ENCODE results near the gene B3GNT3.
"Not testable (repeated sequence)": the region's sequence is repeated elsewhere in the genome, so short reads cannot be mapped to it uniquely, and the experiment has no call there.

B3GNT3 gene

DNA sequence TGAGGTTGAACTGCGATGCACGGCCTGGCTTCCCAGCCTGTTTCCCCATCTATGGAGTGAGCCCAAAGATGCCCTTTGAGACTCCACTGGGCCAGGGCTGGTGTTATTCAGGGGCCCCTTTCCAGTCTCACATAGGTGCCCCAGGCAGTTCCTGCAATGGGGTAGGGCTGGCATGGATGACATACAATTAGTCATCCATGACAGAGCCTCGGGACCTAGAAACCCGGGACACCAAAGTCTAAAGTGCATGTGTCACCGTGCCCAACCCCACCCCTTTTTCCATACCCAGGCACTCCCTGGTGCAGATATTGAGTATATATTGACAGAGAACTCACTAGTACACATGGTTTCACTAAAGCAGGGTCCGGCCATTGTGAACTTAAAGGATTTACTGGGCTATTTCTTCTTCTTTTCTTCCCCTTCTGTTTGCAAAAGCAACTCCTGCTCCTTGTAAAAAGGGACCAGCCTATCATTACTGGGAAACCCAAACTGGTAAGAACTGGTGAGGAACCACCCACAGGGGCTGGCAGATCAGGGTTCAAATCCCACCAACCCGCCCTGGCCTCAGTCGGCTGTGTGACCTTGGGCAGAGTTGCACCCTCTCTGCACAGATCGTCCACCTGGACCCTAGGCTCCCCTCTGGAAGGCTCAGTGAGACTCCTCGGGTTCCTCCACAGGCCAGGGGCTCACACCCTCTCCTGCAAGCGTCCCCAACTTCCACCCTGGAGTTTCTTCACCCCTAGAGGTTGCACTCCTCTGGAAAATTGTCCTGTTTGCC lies 2.7 kb downstream of the B3GNT3 start:
- DNase-seq: no peak

DNA sequence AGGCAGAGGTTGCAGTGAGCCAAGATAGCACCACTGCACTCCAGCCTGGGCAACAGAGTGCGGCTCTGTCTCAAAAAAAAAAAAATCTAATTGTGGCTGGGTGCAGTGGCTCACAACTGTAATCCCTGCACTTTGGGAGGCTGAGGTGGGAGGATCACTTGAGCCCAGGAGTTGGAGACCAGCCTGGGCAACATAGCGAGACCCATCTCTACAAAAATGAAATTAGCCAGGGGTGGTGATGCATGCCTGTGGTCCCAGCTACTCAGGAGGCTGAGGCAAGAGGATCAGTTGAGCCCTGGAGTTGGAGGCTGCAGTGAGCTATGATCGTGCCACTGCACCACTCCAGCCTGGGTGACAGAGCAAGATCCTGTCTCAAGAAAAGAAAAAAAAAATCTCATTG lies 3.7 kb downstream of the B3GNT3 start:
- DNase-seq: not testable (repeated sequence)

- no peak for DNase-seq
These were observed 7.4 kb downstream of the B3GNT3 start for GRCh38 chr19:17802137-17802858.

DNA sequence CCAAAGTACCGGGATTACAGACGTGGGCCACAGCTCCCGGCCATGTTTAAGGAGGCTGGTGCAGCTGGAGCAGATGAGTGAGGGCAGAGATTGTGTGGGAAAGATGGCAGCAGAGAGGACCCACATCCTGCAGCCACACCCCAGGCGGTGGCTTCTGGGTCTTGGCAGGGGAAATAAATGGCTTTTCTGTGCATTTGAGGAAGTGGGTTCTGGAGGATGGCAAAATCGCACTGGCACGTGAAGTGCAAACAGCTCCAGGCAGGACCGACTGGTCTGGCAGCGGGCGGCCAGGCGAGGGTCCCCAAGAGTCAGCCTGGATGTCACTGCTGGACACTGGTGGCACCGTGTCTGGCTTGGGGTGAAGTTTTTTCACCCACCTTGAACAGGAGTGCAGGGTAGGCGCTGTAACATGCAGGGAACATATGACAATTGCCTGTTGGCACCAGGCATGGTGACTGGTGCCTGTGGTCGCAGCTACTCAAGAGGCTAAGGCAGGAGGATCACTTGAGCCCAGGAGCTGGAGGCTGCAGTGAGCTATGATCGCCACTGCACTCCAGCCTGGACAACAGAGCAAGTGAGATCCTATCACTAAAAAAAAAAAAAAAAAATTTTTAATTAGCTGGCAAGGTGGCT lies 8.4 kb downstream of the B3GNT3 start:
- no peak for DNase-seq

GRCh38 chr19:17805427-17805826 lies 10.5 kb downstream of the B3GNT3 start:
- no peak for DNase-seq

DNA sequence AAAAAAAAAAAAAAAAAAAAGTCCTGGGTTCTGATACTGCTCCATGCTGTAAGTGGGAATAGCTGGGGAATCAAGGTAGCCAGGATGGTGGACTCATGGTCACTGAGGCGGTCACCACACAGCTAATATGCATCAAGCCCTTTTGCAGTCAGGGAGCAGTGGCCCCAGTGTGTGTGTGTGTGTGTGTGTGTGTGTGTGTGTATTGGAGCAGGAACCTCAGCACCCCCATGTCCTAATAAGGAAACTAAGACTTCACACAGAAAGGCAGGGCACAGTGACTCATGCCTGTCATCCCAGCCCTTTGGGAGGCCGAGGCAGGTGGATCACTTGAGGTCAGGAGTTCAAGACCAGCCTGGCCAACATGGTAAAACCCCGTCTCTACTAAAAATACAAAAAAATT lies 12.0 kb downstream of the B3GNT3 start:
- no peak for DNase-seq

DNA sequence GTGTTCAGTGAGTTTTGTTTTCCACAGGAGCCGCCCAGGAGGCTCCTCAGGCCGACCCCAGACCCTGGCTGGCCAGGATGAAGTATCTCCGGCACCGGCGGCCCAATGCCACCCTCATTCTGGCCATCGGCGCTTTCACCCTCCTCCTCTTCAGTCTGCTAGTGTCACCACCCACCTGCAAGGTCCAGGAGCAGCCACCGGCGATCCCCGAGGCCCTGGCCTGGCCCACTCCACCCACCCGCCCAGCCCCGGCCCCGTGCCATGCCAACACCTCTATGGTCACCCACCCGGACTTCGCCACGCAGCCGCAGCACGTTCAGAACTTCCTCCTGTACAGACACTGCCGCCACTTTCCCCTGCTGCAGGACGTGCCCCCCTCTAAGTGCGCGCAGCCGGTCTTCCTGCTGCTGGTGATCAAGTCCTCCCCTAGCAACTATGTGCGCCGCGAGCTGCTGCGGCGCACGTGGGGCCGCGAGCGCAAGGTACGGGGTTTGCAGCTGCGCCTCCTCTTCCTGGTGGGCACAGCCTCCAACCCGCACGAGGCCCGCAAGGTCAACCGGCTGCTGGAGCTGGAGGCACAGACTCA lies 12.9 kb downstream of the B3GNT3 start:
- no peak for DNase-seq

GRCh38 chr19:17811103-17811502 lies 16.2 kb downstream of the B3GNT3 start:
- DNase-seq: no peak

DNA sequence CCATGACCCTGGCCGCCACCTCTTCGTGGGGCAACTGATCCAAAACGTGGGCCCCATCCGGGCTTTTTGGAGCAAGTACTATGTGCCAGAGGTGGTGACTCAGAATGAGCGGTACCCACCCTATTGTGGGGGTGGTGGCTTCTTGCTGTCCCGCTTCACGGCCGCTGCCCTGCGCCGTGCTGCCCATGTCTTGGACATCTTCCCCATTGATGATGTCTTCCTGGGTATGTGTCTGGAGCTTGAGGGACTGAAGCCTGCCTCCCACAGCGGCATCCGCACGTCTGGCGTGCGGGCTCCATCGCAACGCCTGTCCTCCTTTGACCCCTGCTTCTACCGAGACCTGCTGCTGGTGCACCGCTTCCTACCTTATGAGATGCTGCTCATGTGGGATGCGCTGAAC lies 16.7 kb downstream of the B3GNT3 start:
- DNase-seq: no peak

DNA sequence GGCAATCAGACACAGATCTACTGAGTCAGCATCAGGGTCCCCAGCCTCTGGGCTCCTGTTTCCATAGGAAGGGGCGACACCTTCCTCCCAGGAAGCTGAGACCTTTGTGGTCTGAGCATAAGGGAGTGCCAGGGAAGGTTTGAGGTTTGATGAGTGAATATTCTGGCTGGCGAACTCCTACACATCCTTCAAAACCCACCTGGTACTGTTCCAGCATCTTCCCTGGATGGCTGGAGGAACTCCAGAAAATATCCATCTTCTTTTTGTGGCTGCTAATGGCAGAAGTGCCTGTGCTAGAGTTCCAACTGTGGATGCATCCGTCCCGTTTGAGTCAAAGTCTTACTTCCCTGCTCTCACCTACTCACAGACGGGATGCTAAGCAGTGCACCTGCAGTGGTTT lies 17.2 kb downstream of the B3GNT3 start:
- no peak for DNase-seq

- DNase-seq: no peak
These were observed 22.9 kb downstream of the B3GNT3 start for GRCh38 chr19:17817668-17818363.

GRCh38 chr19:17821190-17821589 lies 26.3 kb downstream of the B3GNT3 start, which contains the start of gene INSL3:
INSL3 (minus strand) TSS chr19:17821519; CDS start chr19:17821506, 13 bp downstream.
- no peak for DNase-seq

DNA sequence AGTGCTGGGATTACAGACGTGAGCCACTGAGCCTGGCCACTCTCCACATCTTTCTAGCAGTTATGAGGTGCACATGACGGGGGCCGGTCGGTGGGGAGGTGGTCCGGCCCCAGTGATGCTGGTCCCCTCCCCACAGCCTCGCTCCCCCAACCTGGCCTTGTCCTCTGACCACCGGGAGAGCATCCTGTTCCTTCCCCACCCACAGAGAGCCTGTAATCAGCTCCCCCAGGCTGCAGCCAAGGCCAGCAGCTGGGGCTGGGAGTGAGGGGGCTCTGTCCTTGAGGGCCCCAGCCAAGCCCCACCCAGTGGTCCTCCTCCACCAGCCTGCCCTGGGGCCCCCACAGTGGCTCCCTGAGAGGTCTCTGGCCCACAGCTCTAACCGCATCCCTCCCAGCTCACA lies 29.4 kb downstream of the B3GNT3 start:
- no peak for DNase-seq

- DNase-seq: no peak
These were observed 31.6 kb downstream of the B3GNT3 start for GRCh38 chr19:17826508-17827056.

GRCh38 chr19:17829855-17830566 lies 35.1 kb downstream of the B3GNT3 start:
- no peak for DNase-seq

DNA sequence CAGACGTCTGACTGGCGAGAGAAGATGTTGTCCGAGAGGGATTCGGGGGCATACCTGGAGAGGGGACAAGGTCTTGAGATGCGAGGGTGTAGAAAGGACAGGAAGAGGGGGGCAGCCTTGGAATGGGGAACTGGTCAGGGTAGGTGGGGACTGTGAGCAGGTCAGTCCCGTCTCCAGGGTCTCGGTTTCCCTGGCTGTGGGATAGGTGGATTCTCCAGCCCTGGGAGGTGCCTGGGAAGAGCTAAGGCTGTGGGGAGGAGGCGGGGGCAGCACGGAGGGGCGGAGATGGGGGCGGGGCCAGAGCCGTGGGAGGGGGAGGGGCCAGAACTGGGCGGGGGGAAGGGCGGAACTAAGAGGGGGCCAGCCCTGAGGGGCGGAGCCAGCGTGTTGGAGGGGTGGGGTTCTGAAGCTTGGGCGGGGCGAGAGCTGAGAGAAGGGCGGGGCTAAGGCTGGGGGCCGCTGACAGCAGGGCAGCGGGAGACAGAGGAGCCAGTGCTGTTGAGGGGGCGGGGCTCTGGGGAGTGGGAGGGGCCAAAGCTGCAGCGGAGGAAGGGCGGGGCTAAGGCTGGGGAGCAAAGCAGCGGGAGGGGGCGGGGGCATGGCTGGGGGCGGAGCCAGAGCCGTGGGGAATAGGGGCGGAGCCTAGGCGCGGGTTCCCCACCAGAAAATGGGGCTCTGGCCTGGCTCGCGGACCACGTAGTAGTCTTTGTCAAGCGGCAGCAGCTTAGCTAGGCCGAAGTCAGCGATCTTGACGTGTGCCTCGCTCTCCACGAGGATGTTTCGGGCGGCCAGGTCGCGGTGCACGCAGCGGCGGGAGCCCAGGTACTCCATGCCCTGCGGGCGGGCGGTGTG lies 35.9 kb downstream of the B3GNT3 start:
- no peak for DNase-seq

DNA sequence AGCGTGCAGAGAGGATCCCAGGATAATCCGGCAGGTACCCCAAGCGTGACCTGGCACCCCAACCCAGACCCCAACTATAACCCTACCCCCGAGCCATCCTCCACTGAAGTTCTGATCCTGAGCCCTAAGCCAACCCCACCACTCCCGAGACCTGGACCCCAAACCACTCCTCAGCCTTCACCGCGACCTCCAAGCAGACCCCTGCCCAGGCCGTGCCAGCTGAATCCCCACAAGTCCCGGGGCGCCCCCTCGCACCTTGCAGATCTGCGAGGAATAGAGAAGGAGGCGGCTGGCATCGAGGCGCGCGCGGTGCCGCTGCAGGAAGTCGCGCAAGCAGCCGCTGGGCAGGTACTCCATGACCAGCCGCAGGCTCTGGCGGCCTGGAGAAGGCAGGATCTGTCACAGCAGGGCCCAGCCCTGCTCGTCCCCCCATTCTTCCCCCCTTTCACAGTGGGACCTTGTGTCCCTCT lies 36.5 kb downstream of the B3GNT3 start:
- DNase-seq: no peak

DNA sequence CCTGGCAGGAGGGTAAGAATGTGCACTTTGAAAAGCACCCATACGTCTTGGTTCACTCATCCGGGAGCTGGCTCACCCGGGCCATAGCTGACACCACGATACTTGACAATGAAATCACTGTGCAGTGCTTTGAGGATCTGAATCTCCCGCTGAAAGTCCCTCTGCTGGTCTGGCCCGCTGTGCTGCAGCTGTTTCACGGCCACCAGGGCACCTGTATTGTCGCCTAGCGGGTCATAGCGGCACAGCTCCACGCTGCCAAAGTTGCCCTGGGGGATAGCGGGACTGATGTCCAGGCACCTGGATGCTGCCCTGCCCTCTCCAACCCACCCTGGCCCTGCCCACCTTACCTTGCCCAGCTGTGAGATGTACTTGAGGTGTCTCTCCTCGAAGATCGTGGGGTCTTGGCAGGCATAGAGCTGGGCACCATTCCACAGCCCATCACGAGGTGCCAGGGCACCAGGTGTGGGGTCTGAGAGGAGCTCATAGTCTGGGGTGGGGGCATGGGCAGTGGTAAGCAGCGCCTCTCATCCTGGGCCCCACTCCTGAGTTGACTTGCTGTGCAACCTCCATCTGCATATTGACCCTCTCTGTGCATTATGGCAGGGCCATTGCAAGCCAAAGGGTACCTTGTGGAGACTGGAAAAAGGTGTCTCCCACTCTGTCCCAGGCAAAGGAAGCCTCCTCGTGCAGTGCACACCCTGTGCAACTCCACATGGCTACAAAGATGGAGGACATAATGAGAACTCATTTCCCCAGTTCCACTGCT lies 37.7 kb downstream of the B3GNT3 start:
- no peak for DNase-seq

DNA sequence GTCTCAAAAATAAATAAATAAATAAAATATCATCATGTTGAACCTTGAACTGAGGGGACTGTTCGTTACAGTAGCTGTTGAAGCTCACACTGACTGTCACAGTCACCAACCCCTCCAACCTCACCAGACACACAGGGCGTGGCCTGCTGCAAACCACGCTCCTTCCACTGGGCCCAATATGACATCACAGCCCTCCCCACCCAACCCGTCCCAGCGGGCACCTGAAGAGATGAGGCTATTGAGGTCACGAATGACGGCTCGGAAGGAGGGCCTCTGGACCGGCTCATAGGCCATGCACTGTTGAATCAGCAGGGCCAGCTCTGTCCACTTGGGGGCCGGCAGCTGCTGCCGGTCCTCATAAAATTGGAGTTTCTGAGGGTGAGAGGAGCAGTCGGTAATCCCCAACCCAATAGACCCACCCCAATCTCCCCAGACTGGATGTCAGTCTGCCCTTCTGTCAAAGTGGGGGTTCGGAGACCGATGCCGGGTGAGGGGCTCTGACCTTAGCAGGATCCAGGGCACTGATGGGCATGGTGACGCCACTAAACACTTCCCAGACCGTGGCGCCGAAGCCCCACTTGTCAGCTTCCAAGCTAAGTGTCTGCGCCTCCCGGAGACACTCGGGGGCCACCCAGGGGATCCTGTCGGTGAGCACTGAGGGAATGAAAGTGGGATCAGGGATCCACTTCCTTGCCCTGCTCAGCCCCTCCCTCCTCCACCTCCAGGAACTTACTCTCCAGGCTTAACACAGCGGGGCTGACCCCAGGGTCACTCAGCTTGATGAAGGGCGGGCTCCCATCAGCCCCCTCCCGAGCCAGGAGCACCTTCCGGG lies 39.6 kb downstream of the B3GNT3 start:
- no peak for DNase-seq
